ENCODE data around the gene FBXO36.

The FBXO36 gene

DNA sequence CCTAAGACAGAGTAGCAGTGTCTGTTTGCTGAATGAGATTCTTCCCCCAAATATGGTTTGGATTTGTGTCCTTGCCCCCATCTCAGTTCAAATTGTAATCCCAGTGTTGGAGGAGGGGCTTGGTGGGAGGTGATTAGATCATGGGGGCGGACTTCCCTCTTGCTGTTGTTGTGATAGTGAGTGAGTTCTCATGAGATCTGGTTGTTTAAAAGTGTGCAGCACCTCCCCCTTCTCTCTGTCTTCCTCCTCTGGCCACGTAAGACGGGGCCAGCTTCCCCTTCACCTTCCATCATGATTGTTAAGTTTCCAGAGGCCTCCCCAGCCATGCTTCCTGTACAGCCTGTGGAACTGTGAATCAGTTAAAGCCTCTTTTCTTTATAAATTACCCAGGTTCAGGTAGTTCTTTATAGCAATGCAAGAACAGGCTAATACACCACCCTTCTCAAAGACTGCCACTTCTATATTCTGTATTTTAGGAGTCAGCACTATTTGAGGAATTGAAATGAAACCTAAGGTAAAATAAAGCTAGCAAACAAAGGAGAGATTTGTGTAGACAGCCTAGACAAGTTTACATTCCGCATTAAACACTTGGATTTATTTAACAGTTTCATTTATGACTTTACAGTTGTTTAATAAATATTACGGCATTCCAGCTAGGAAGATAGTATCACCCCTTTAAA lies 21.6 kb downstream of the FBXO36 start:
- TF ChIP-seq, protein P1, sequence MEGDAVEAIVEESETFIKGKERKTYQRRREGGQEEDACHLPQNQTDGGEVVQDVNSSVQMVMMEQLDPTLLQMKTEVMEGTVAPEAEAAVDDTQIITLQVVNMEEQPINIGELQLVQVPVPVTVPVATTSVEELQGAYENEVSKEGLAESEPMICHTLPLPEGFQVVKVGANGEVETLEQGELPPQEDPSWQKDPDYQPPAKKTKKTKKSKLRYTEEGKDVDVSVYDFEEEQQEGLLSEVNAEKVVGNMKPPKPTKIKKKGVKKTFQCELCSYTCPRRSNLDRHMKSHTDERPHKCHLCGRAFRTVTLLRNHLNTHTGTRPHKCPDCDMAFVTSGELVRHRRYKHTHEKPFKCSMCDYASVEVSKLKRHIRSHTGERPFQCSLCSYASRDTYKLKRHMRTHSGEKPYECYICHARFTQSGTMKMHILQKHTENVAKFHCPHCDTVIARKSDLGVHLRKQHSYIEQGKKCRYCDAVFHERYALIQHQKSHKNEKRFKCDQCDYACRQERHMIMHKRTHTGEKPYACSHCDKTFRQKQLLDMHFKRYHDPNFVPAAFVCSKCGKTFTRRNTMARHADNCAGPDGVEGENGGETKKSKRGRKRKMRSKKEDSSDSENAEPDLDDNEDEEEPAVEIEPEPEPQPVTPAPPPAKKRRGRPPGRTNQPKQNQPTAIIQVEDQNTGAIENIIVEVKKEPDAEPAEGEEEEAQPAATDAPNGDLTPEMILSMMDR (conservative IDR thresholded peaks at IDR 0.05; ENCODE audit: low read depth, low read length): no peak
- no peaks in the 10 kb centered on the region for H3K36me3 ChIP-seq (ENCODE audit: insufficient read depth)
- no peaks in the 10 kb centered on the region for H3K4me1 ChIP-seq (ENCODE audit: low read depth, poor library complexity, severe bottlenecking)
- H3K27me3 ChIP-seq (ENCODE audit: insufficient read depth, low read depth): no peaks in the 10 kb centered on the region
- no peak overlapping the region for H3K4me2 ChIP-seq
- H4K20me1 ChIP-seq (ENCODE audit: insufficient read depth): no peaks in the 10 kb centered on the region
- H3K27ac ChIP-seq: no peak overlapping the region
- no peaks in the 10 kb centered on the region for H3K79me2 ChIP-seq (ENCODE audit: insufficient read depth, low read depth)
- H2AFZ ChIP-seq (ENCODE audit: low read depth): no peak overlapping the region
- H3K9ac ChIP-seq: no peak overlapping the region
- no peak overlapping the region for H3K4me3 ChIP-seq (IDR thresholded peaks at IDR 0.05; ENCODE audit: insufficient read depth, low read depth, low read length)

DNA sequence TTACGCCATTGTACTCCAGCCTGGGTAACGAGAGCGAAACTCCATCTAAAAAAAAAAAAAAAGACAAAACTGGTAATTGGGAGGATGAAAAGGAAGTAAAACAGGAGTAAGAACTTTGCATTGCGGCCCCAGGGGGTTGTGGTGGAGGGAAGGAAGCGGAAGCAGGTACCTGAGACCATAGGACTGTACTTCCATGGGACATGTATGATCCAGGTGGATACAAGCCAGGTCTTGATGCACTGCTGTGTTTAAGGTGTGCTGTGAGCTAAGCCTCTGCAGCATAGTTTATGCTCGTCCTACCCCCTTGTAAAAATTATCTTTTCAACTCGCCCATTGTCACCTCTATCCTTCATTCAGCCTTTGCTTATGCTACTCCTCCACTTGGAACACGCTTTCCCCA lies 23.7 kb downstream of the FBXO36 start:
- Histone ChIP-seq H3K4me1 (ENCODE audit: low read depth, poor library complexity, severe bottlenecking) (no peaks in the 10 kb centered on the region), H3K4me3 (IDR thresholded peaks at IDR 0.05; ENCODE audit: insufficient read depth, low read depth, low read length) (no peak overlapping the region), H3K27me3 (ENCODE audit: insufficient read depth, low read depth) (no peaks in the 10 kb centered on the region), H3K9ac (no peak overlapping the region), H2AFZ (ENCODE audit: low read depth) (no peak overlapping the region), H3K79me2 (ENCODE audit: insufficient read depth, low read depth) (no peaks in the 10 kb centered on the region), H3K4me2 (no peak overlapping the region), H4K20me1 (ENCODE audit: insufficient read depth) (no peaks in the 10 kb centered on the region), H3K36me3 (ENCODE audit: insufficient read depth) (no peaks in the 10 kb centered on the region), H3K27ac (no peak overlapping the region)
- TF ChIP-seq, protein P1 (conservative IDR thresholded peaks at IDR 0.05; ENCODE audit: low read depth, low read length): no peak

DNA sequence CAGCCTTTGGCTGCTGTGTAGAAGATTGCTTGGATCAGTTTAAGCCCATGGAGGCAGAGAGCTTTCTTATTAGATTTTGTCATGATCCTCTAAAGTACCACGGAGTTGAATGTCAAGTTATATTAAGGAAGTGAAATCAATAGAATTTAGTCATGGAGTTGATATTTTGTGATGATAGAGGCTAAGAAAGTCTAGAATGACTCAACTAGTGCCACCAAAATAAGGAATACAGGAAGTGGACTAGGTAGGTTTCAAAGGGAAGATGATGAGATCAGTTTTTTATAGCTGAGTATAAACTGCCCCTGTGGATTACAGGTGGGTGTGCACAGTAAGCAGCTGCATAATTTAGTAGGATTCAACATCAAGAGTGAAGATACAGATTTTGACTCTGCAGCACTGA lies 25.2 kb downstream of the FBXO36 start:
- no peaks in the 10 kb centered on the region for H3K36me3 ChIP-seq (ENCODE audit: insufficient read depth)
- H3K9ac ChIP-seq: no peak overlapping the region
- H3K4me3 ChIP-seq (IDR thresholded peaks at IDR 0.05; ENCODE audit: insufficient read depth, low read depth, low read length): no peak overlapping the region
- H3K27ac ChIP-seq: no peak overlapping the region
- no peaks in the 10 kb centered on the region for H3K27me3 ChIP-seq (ENCODE audit: insufficient read depth, low read depth)
- TF ChIP-seq, protein P1 (conservative IDR thresholded peaks at IDR 0.05; ENCODE audit: low read depth, low read length): no peak
- H4K20me1 ChIP-seq (ENCODE audit: insufficient read depth): no peaks in the 10 kb centered on the region
- H2AFZ ChIP-seq (ENCODE audit: low read depth): no peak overlapping the region
- no peaks in the 10 kb centered on the region for H3K79me2 ChIP-seq (ENCODE audit: insufficient read depth, low read depth)
- H3K4me2 ChIP-seq: no peak overlapping the region
- no peaks in the 10 kb centered on the region for H3K4me1 ChIP-seq (ENCODE audit: low read depth, poor library complexity, severe bottlenecking)

DNA sequence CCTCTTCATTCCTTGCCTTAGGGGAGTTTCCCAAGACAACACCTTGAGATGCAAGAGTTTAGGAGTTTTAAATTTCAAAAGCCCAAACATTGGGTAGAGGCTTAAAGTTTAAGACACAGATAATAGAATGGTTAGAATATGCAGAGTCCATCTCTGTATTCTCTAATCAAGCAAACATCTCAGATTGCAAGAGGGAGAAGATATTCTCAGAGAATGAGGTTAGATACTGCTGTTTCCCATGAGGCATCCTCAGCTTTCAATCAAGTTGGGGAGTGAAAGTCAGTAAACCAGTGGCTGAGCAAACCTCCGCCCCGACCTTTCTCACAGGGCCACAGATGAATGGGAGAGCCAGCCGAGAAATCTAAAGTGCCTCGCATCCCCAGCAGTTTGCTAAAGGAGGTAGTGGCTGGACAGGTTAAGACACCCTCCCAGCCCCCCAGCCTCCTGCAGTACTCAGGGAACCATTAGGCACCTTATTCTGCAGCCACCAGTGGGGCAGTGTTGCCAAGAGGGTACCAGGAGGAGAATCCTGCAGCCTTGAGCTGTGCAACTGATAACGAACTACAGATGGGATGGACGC lies 30.0 kb downstream of the FBXO36 start:
- Histone ChIP-seq H3K4me1 (ENCODE audit: low read depth, poor library complexity, severe bottlenecking) (no peaks in the 10 kb centered on the region), H4K20me1 (ENCODE audit: insufficient read depth) (no peaks in the 10 kb centered on the region), H3K27ac (no peak overlapping the region), H3K9ac (no peak overlapping the region), H3K79me2 (ENCODE audit: insufficient read depth, low read depth) (no peaks in the 10 kb centered on the region), H2AFZ (ENCODE audit: low read depth) (no peak overlapping the region), H3K4me3 (IDR thresholded peaks at IDR 0.05; ENCODE audit: insufficient read depth, low read depth, low read length) (no peak overlapping the region), H3K36me3 (ENCODE audit: insufficient read depth) (no peaks in the 10 kb centered on the region), H3K4me2 (no peak overlapping the region), H3K27me3 (ENCODE audit: insufficient read depth, low read depth) (no peaks in the 10 kb centered on the region)
- TF ChIP-seq, protein P1 (conservative IDR thresholded peaks at IDR 0.05; ENCODE audit: low read depth, low read length): no peak

Data from KMS-11 (cell line).